Fibroblast of lung (primary cell): ENCODE measurements around the gene GPC2.

ENCODE experiments used
- CTCF ChIP-seq, 2 donors: IDR thresholded peaks in 1 of 2; conservative IDR thresholded peaks in 1 of 2; 1 replicate in 1 of 2; 2 replicates in 1 of 2; pipeline ENCODE4 v1.5.1; 2011 to 2012; ENCODE audit warnings: low read length in 2 of 2, control low read depth in 1 of 2, inconsistent platforms in 1 of 2, low read depth in 1 of 2, mild to moderate bottlenecking in 1 of 2
- EZH2 ChIP-seq: IDR thresholded peaks from 2 replicates; pipeline ENCODE4 v1.5.1; 2012; ENCODE audit warnings: low read length, control low read depth, mild to moderate bottlenecking; ENCODE audit errors: missing control alignments

- TF ChIP-seq CTCF (conservative IDR thresholded peaks at IDR 0.05 in 1 of 2, IDR thresholded peaks at IDR 0.05 in 1 of 2; ENCODE audit: low read depth in 1 of 2, low read length in 2 of 2): no peak
- TF ChIP-seq EZH2: no peak
Observed at GRCh38 chr7:100189061-100189460, 11.9 kb upstream of the GPC2 start.
